Activated naive CD4-positive, alpha-beta T cell treated with anti-CD3 and anti-CD28 coated beads, Interleukin-2, amount 50 U/mL, for 72 hours (primary cell): ENCODE data around the gene COL2A1. TPM values are rescaled to one million over a fixed set of nuclear protein-coding genes. Genes with fewer than 3 reads are reported as not detected.

Source experiments
- ATAC-seq, 2 donors: fragments of 150-1000 bp; cut with Tn5 transposase; 2 replicates each; pipeline ENCODE4 v1.10.0; 2021; ENCODE audit warnings: mild to moderate bottlenecking in 2 of 2, moderate library complexity in 2 of 2
- DNase-seq, 2 donors: peaks; one replicate each; pipeline ENCODE4 v3.0.0; 2021 to 2022; ENCODE audit warnings: low spot score in 2 of 2
- H3K27ac Mint-ChIP-seq, 2 donors: one replicate each; pipeline ENCODE4 v1.8.0; 2022; ENCODE audit warnings: mild to moderate bottlenecking in 2 of 2, mixed read lengths in 2 of 2
- H3K36me3 Mint-ChIP-seq, 2 donors: one replicate each; pipeline ENCODE4 v1.8.0; 2022; ENCODE audit warnings: mixed read lengths in 2 of 2
- H3K9me3 Mint-ChIP-seq, 2 donors: one replicate each; pipeline ENCODE4 v1.8.0; 2022; ENCODE audit warnings: mixed read lengths in 2 of 2
- total RNA-seq, 2 donors: library from RNA; stranded (reverse); gene quantifications; one replicate each; pipeline ENCODE4 v1.2.3, GENCODE V29; 2022

COL2A1 gene
- total RNA-seq, 2 donors from 2014 or later, result not detected

- no peak overlapping the region for H3K27ac Mint-ChIP-seq
- ATAC-seq (no peak), DNase-seq (no peak)
- peaks cover 5 to 11% of the 10 kb centered on the region in 2 donors for H3K36me3 Mint-ChIP-seq
- H3K9me3 Mint-ChIP-seq, result no peaks in the 10 kb centered on the region
Measured at GRCh38 chr12:48005001-48005749, 899 bp upstream of the COL2A1 start.

- Mint-ChIP-seq H3K36me3 (peaks cover 5 to 11% of the 10 kb centered on the region in 2 donors), H3K27ac (no peak overlapping the region), H3K9me3 (no peaks in the 10 kb centered on the region)
- DNase-seq, result no peak
- peak in 1 of 2 donors; percentile 29 for ATAC-seq
Measured at GRCh38 chr12:48003226-48004052, 837 bp downstream of the COL2A1 start.

DNA sequence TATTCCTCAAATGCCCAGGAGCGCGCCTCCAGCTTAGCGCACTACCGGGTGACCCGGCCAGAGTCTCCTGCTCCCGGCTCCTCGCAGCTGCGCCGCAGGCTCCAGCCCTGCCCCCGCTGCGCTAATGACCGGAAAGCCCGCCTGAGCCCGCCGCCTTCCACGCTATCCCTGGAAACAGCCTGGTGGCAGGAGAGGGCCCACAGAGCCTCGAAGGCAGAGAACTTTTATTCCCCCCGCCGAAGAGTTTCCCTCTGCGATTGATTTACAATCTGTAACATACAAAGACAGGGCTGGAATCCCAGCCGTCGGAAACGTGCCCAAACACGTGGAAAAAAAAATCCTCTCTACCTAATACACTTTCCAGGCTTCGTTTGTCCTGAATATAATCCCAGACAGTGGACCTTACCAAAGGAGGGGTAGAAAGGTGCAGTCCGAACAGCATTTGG, 1.5 kb downstream of the COL2A1 start:
- peaks cover 5 to 11% of the 10 kb centered on the region in 2 donors for H3K36me3 Mint-ChIP-seq
- DNase-seq (no peak), ATAC-seq (no peak)
- no peak overlapping the region for H3K27ac Mint-ChIP-seq
- H3K9me3 Mint-ChIP-seq, result no peaks in the 10 kb centered on the region

DNA sequence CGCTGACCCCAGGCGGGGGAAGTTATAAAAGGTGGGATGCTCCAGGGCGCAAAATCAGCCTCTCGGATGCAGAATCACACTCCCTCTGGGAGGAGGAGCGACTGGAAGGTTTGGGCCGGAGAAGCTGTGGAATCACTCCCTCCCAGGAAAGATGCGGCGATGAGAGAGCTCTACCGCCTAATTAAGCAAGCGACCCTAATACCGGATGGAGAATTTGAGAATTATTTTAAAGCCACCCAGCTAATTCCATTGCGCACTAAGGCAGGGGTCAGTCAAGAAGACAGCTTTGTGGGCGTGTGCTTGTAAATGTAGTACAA, 1.9 kb downstream of the COL2A1 start:
- Mint-ChIP-seq H3K27ac (no peak overlapping the region), H3K36me3 (peaks cover 5 to 11% of the 10 kb centered on the region in 2 donors), H3K9me3 (no peaks in the 10 kb centered on the region)
- ATAC-seq (no peak), DNase-seq (no peak)

DNA sequence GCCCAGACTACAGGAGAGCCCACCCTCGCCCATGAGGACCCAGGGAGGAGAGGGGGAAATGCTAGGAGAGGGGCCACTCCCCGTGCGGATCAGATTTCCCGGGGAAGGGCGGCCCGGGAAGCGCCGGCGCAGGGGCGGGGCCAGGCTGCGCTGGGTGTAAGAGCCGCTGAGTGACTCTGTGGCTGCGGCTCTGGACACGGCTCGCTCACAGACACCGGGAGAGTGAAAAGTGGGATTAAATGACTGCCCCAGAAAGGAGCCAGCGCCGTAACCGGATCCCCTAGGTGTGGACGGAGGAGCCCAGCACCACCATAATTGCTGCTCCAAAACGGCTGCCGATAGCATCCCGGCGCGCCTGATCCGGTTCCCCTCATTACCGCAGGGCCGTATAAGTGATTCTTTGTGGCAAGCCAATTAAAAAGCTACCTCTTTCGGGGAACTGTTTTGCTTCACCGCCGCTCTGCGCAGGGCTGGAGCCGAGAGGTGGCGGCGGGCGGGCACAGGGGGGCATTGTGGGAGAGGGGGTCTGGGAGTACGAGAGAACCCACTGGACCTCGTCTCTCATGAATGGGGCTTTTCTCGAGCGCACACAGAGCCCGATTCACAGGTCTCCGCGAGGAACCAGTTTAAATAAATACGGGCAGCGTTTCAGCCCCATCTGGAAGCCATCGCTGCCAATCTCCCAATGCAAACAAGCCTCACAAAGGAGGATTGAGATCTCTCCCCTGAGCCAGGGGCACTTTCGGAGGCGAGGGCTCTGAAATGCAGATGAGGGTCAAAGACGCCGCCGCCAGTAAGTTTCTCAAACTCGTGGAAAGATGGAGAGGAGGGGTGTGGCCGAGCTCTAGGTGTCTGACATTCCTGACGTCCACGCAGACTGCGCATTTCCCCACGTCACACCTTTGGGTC, 2.5 kb downstream of the COL2A1 start:
- Mint-ChIP-seq H3K27ac (peak overlapping the region in 1 of 2 donors; percentile 88), H3K9me3 (no peaks in the 10 kb centered on the region), H3K36me3 (peaks cover 5 to 11% of the 10 kb centered on the region in 2 donors)
- ATAC-seq (peak; percentile 40 to 42), DNase-seq (no peak)

- H3K9me3 Mint-ChIP-seq, result no peaks in the 10 kb centered on the region
- peak overlapping the region in 1 of 2 donors; percentile 88 for H3K27ac Mint-ChIP-seq
- peaks cover 5 to 11% of the 10 kb centered on the region in 2 donors for H3K36me3 Mint-ChIP-seq
- ATAC-seq (peak; percentile 5 to 33), DNase-seq (no peak)
Measured at GRCh38 chr12:48000878-48001504, 3.3 kb downstream of the COL2A1 start.

DNA sequence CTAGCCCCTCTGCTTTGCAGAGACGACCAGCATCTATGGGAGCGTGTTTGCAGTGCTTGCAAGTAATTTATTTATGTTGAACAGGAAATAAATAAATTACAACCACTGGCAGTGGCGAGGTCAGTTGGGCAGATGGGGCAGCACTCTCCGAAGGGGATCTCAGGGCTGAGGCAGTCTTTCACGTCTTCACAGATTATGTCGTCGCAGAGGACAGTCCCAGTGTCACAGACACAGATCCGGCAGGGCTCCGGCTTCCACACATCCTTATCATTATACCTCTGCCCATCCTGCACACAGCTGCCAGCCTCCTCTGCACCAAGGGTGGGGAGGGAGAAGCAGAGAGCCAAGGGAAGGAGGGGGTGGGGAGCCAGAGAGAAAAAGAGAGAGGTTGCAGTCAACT, 4.5 kb downstream of the COL2A1 start:
- ATAC-seq, result no peak
- Mint-ChIP-seq H3K36me3 (peaks cover 5 to 6% of the 10 kb centered on the region in 2 donors), H3K9me3 (no peaks in the 10 kb centered on the region), H3K27ac (no peak overlapping the region)
- no peak for DNase-seq

GRCh38 chr12:47997321-47997720, 7.0 kb downstream of the COL2A1 start:
- peaks cover 0 to 5% of the 10 kb centered on the region in 2 donors for H3K36me3 Mint-ChIP-seq
- H3K9me3 Mint-ChIP-seq, result no peaks in the 10 kb centered on the region
- DNase-seq, result no peak
- H3K27ac Mint-ChIP-seq, result no peak overlapping the region
- no peak for ATAC-seq

DNA sequence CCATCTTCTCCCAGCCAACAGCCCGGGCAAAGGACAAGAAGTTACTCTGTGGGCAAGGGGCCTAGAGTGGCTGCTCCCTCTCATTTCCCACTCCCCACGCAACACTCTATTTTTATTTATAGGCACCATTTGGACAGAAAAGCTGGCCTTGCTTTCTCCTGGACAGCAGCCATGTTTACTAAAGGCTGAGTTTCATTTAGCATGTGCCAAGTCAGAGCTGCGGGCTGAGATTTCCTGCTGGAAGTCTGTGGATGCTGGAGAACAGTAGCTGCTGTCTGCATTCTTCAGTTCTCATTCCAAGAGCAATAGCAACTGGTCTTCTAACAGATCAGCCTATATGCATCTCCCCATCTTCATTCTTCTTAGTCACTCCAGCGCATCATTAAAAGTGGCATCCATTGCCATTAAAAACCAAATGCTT, 8.3 kb downstream of the COL2A1 start:
- no peak overlapping the region for H3K27ac Mint-ChIP-seq
- no peak for DNase-seq

GRCh38 chr12:47993491-47993890, 10.8 kb downstream of the COL2A1 start:
- no peak overlapping the region for H3K27ac Mint-ChIP-seq
- H3K9me3 Mint-ChIP-seq, result no peaks in the 10 kb centered on the region
- DNase-seq (no peak), ATAC-seq (no peak)
- H3K36me3 Mint-ChIP-seq, result no peaks in the 10 kb centered on the region

More for the DNA sequence above, 8.3 kb downstream of the COL2A1 start:
- ATAC-seq, result no peak
- Mint-ChIP-seq H3K9me3 (no peaks in the 10 kb centered on the region), H3K36me3 (peaks cover 0 to 2% of the 10 kb centered on the region in 2 donors)

- no peaks in the 10 kb centered on the region for H3K9me3 Mint-ChIP-seq
- no peak for ATAC-seq
- H3K27ac Mint-ChIP-seq, result no peak overlapping the region
- DNase-seq, result no peak
- no peaks in the 10 kb centered on the region for H3K36me3 Mint-ChIP-seq
Measured at GRCh38 chr12:47992776-47993175, 11.5 kb downstream of the COL2A1 start.

GRCh38 chr12:47991106-47992061, 12.9 kb downstream of the COL2A1 start:
- ATAC-seq, result no peak
- peak in 1 of 2 donors; percentile 46 for DNase-seq
- H3K36me3 Mint-ChIP-seq, result no peaks in the 10 kb centered on the region
- H3K27ac Mint-ChIP-seq, result peak overlapping the region in 1 of 2 donors; percentile 68
- no peaks in the 10 kb centered on the region for H3K9me3 Mint-ChIP-seq

DNA sequence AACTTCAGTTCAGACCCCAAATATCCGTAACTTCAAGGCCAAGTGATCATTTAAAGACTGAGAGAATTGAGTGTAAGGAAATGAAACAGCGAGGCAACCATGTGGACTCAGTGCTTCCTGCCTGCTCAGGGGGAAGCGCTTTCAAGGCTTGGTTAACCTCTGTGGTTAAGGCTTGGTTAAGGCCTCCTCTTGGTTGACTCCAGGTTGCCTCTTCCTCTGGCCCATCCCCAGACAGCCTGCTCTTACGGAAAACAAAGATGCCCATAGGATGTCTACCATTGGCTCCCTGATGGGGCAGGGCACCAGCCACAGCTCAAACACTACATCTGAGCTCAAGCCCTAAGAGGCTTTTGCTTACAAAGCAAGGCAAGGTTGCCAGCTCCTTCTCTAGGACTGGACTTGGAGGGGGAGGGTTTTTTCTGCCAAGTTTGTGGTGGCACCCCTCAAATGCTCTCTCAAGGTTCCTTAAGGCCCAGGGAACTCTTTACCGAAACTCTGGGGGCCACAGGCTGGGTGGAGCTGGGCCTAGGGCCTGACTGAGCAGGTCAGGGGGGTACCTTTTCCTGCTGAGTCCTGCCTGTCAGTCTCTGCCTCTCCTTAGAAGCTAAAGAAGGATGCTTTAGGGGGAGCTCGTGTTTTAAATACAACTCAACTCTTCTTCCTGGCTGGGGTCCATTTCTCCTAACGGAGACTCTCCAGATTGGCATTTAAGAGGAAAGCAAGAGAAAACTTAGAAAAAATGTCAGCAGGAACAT, 13.7 kb downstream of the COL2A1 start:
- DNase-seq (peak; percentile 56 to 66), ATAC-seq (peak; percentile 97 to 98)
- Mint-ChIP-seq H3K27ac (peak overlapping the region in 1 of 2 donors; percentile 68), H3K9me3 (no peaks in the 10 kb centered on the region), H3K36me3 (no peaks in the 10 kb centered on the region)

DNA sequence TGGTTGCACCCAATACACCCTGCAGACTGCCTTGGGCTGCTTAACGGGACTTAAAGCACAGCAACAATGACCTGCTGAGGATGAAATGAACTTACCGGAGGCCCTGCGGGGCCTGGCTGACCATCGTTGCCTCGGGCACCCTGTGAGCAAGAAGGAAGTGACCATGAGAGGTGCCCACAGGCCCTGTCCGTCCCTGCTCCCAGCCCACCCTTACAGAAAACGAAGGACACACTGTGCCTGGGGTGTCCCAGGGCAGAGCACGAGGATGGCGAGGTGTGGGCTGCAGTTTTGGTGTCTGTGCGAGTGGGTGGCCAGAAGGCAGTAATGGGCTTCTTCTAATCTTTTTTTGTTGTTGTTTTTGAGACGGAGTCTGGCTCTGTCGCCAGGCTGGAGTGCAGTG, 14.6 kb downstream of the COL2A1 start:
- DNase-seq (no peak), ATAC-seq (no peak)
- H3K9me3 Mint-ChIP-seq, result no peaks in the 10 kb centered on the region
- peak overlapping the region in 1 of 2 donors; percentile 68 for H3K27ac Mint-ChIP-seq
- no peaks in the 10 kb centered on the region for H3K36me3 Mint-ChIP-seq

DNA sequence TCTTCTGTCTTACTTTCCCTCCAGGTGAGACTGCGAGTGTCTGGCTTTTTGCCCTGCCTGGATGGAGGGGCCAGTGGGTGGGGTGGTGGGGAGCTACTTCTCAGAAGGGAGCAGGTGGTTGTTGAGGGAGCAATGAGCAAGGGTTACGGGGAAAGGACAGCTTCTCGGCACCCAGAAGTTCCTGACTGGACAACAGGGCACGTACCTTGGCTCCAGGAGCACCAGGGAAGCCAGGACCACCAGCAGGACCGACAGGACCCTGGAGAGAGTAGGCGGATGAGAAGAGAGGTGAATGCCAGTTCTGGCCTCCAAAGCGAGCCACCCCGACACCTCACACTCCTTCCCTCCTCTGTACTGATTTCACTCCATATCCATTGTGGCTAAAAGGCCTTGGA, 15.3 kb downstream of the COL2A1 start:
- Mint-ChIP-seq H3K9me3 (no peaks in the 10 kb centered on the region), H3K27ac (peak overlapping the region in 1 of 2 donors; percentile 68), H3K36me3 (no peaks in the 10 kb centered on the region)
- no peak for ATAC-seq
- DNase-seq, result no peak
